ENCODE data around the gene HAVCR2. TPM values are rescaled to one million over a fixed set of nuclear protein-coding genes. Genes with fewer than 3 reads are reported as not detected.

Gene HAVCR2
- polyA plus RNA-seq, 1 of the 3 experiments (the other 2 are of a cell fraction): 0.12 TPM

DNA sequence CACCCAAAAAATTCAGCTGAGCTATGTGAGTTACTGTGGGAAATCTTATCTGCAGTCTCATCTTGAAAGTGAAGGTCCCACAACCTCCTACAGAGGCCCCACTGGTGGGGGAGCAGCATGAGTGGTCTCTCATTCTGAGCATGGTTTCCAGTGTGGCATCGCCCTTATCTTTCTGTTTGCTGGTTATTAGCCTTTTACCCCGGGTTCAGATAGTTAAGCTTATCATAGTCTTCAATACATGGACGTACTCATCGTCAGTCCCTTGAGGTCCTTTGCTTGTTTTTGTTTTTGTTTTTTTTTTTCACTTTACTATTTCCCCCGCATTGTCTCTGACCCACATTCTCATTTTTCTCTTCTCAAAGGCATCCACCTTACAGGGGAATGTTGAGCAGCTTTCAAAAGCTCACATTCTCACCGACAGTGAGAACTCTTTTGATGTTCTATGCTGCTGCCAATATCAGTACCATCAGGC is 7.7 kb upstream of the HAVCR2 start:
- no peak overlapping the region for H3K4me2 ChIP-seq
- no peak overlapping the region for H2AFZ ChIP-seq (ENCODE audit: low read depth)
- WGBS (ENCODE audit: low lambda C conversion rate): 56% methylated on average over 6 of the region's 6 CpGs
- H3K27ac ChIP-seq (ENCODE audit: low read depth in 2 of 2, low read length in 1 of 2): no peak overlapping the region
- DNase-seq: no peak
- H4K20me1 ChIP-seq (ENCODE audit: insufficient read depth): no peaks in the 10 kb centered on the region
- no peak overlapping the region for H3K4me3 ChIP-seq (ENCODE audit: low read depth in 2 of 2, low read length in 1 of 2)
- H3K4me1 ChIP-seq (ENCODE audit: control insufficient read depth in 1 of 2, insufficient read depth in 2 of 2, low read depth in 1 of 2, low read length in 1 of 2): no peaks in the 10 kb centered on the region
- H3K9ac ChIP-seq: no peak overlapping the region
- no peaks in the 10 kb centered on the region for H3K79me2 ChIP-seq (ENCODE audit: insufficient read depth)
- H3F3A ChIP-seq (replicated peaks; ENCODE audit: insufficient read depth): no peaks in the 10 kb centered on the region
- no peaks in the 10 kb centered on the region for H3K9me2 ChIP-seq
- peaks cover 3% of the 10 kb centered on the region; the same call in 1 of the 2 replicates for H3K9me3 ChIP-seq
- H3K27me3 ChIP-seq (ENCODE audit: insufficient read depth): no peaks in the 10 kb centered on the region
- POLR2A ChIA-PET: no interaction called here
- no peaks in the 10 kb centered on the region for H3K36me3 ChIP-seq (replicated peaks in 1 of 2; ENCODE audit: control insufficient read depth in 1 of 2, insufficient read depth in 2 of 2, low read length in 1 of 2)
- CTCF ChIA-PET: no interaction called here
- TF ChIP-seq FOXJ3 (CRISPR knock-in tag; IDR thresholded peaks at IDR 0.05) (no peak), TCF12 (IDR thresholded peaks at IDR 0.05) (no peak), FOXM1 (IDR thresholded peaks at IDR 0.05; ENCODE audit: low read depth) (no peak), POLR2AphosphoS5 (IDR thresholded peaks at IDR 0.05; ENCODE audit: low read depth, low read length) (no peak), FOSL2 (IDR thresholded peaks at IDR 0.05; ENCODE audit: borderline replicate concordance, low read depth) (no peak), RFX5 (IDR thresholded peaks at IDR 0.05; ENCODE audit: low read length) (no peak)
- TF ChIP-seq, protein P1, sequence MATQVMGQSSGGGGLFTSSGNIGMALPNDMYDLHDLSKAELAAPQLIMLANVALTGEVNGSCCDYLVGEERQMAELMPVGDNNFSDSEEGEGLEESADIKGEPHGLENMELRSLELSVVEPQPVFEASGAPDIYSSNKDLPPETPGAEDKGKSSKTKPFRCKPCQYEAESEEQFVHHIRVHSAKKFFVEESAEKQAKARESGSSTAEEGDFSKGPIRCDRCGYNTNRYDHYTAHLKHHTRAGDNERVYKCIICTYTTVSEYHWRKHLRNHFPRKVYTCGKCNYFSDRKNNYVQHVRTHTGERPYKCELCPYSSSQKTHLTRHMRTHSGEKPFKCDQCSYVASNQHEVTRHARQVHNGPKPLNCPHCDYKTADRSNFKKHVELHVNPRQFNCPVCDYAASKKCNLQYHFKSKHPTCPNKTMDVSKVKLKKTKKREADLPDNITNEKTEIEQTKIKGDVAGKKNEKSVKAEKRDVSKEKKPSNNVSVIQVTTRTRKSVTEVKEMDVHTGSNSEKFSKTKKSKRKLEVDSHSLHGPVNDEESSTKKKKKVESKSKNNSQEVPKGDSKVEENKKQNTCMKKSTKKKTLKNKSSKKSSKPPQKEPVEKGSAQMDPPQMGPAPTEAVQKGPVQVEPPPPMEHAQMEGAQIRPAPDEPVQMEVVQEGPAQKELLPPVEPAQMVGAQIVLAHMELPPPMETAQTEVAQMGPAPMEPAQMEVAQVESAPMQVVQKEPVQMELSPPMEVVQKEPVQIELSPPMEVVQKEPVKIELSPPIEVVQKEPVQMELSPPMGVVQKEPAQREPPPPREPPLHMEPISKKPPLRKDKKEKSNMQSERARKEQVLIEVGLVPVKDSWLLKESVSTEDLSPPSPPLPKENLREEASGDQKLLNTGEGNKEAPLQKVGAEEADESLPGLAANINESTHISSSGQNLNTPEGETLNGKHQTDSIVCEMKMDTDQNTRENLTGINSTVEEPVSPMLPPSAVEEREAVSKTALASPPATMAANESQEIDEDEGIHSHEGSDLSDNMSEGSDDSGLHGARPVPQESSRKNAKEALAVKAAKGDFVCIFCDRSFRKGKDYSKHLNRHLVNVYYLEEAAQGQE (IDR thresholded peaks at IDR 0.05; ENCODE audit: low read depth, low read length): no peak
- TF ChIP-seq, protein P2, sequence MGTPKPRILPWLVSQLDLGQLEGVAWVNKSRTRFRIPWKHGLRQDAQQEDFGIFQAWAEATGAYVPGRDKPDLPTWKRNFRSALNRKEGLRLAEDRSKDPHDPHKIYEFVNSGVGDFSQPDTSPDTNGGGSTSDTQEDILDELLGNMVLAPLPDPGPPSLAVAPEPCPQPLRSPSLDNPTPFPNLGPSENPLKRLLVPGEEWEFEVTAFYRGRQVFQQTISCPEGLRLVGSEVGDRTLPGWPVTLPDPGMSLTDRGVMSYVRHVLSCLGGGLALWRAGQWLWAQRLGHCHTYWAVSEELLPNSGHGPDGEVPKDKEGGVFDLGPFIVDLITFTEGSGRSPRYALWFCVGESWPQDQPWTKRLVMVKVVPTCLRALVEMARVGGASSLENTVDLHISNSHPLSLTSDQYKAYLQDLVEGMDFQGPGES (IDR thresholded peaks at IDR 0.05; ENCODE audit: low read depth, low read length): no peak
- TF ChIP-seq, protein P3, sequence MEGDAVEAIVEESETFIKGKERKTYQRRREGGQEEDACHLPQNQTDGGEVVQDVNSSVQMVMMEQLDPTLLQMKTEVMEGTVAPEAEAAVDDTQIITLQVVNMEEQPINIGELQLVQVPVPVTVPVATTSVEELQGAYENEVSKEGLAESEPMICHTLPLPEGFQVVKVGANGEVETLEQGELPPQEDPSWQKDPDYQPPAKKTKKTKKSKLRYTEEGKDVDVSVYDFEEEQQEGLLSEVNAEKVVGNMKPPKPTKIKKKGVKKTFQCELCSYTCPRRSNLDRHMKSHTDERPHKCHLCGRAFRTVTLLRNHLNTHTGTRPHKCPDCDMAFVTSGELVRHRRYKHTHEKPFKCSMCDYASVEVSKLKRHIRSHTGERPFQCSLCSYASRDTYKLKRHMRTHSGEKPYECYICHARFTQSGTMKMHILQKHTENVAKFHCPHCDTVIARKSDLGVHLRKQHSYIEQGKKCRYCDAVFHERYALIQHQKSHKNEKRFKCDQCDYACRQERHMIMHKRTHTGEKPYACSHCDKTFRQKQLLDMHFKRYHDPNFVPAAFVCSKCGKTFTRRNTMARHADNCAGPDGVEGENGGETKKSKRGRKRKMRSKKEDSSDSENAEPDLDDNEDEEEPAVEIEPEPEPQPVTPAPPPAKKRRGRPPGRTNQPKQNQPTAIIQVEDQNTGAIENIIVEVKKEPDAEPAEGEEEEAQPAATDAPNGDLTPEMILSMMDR (IDR thresholded peaks at IDR 0.05): no peak

DNA sequence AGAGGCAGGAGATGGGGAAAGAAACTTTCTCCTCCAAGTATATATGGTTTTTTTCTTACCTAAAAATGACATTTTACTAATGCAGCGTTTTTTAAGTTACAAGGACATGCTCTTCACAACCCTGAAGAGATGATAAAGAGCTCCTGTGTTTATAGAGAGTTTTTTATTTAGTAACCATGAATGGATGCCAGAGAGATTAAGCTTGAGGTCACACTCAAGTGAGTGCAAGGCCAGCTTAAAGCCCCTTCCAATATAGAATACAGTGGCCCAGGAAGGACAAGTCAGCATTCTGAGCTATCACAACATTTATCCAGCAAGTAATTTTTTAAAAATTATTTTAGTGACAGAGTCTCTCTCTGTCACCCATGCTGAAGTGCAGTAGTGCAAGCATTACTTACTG is 6.7 kb upstream of the HAVCR2 start:
- H3K4me1 ChIP-seq (ENCODE audit: control insufficient read depth in 1 of 2, insufficient read depth in 2 of 2, low read depth in 1 of 2, low read length in 1 of 2): no peaks in the 10 kb centered on the region
- no peak overlapping the region for H2AFZ ChIP-seq (ENCODE audit: low read depth)
- H3K27ac ChIP-seq (ENCODE audit: low read depth in 2 of 2, low read length in 1 of 2): no peak overlapping the region
- no peak overlapping the region for H3K9ac ChIP-seq
- no peak overlapping the region for H3K4me3 ChIP-seq (ENCODE audit: low read depth in 2 of 2, low read length in 1 of 2)
- no peaks in the 10 kb centered on the region for H3K36me3 ChIP-seq (replicated peaks in 1 of 2; ENCODE audit: control insufficient read depth in 1 of 2, insufficient read depth in 2 of 2, low read length in 1 of 2)
- H3K9me2 ChIP-seq: no peaks in the 10 kb centered on the region
- no peaks in the 10 kb centered on the region for H4K20me1 ChIP-seq (ENCODE audit: insufficient read depth)
- DNase-seq: no peak
- no peaks in the 10 kb centered on the region for H3K9me3 ChIP-seq
- H3K4me2 ChIP-seq: no peak overlapping the region
- no peaks in the 10 kb centered on the region for H3F3A ChIP-seq (replicated peaks; ENCODE audit: insufficient read depth)
- TF ChIP-seq FOXJ3 (CRISPR knock-in tag; IDR thresholded peaks at IDR 0.05) (no peak), RAD21 (IDR thresholded peaks at IDR 0.05; ENCODE audit: low read length) (no peak), EZH2phosphoT487 (IDR thresholded peaks at IDR 0.05; ENCODE audit: borderline replicate concordance, low read depth) (no peak), MXI1 (IDR thresholded peaks at IDR 0.05; ENCODE audit: low read depth, low read length) (no peak), RXRA (IDR thresholded peaks at IDR 0.05; ENCODE audit: borderline replicate concordance, low read depth) (no peak)
- ChIA-PET POLR2A (no interaction called here), CTCF (interaction anchor here (1.1 kb wide), 1 partner anchor 17 kb away, joined by 3 read pairs; no protein-coding TSS in a partner anchor)
- WGBS (ENCODE audit: low lambda C conversion rate): 13% methylated on average over 1 of the region's 1 CpG
- H3K79me2 ChIP-seq (ENCODE audit: insufficient read depth): no peaks in the 10 kb centered on the region
- no peaks in the 10 kb centered on the region for H3K27me3 ChIP-seq (ENCODE audit: insufficient read depth)

Data from SK-N-SH (cell line).